Activated naive CD4-positive, alpha-beta T cell treated with anti-CD3 and anti-CD28 coated beads for 36 hours (primary cell): ENCODE results near the gene PIP5KL1. TPM values are rescaled to one million over a fixed set of nuclear protein-coding genes. Genes with fewer than 3 reads are reported as not detected.
"Not testable (repeated sequence)": the region's sequence is repeated elsewhere in the genome, so short reads cannot be mapped to it uniquely, and the experiment has no call there.

Source experiments
- CTCF ChIA-PET: fragments of 350-600 bp; sonication (Branson Sonifier 250); formaldehyde crosslinking; loops from one replicate; lab custom pipeline; 2021; ENCODE audit warnings: antibody characterized with exemption; lab: Charles Lee
- DNase-seq: peaks from one replicate; pipeline ENCODE4 v3.0.0-alpha.2; 2020
- H3K27ac Mint-ChIP-seq: one replicate; pipeline ENCODE4 v1.8.0; 2021; ENCODE audit warnings: mild to moderate bottlenecking, mixed read lengths
- H3K27me3 Mint-ChIP-seq: one replicate; pipeline ENCODE4 v1.8.0; 2021; ENCODE audit warnings: low read depth, mixed read lengths
- H3K36me3 Mint-ChIP-seq: one replicate; pipeline ENCODE4 v1.8.0; 2021; ENCODE audit warnings: low read depth, mixed read lengths
- H3K4me1 Mint-ChIP-seq: one replicate; pipeline ENCODE4 v1.8.0; 2021; ENCODE audit warnings: low read depth, mixed read lengths
- H3K4me3 Mint-ChIP-seq: one replicate; pipeline ENCODE4 v1.8.0; 2021; ENCODE audit warnings: mild to moderate bottlenecking, moderate library complexity, mixed read lengths
- H3K9me3 Mint-ChIP-seq: one replicate; pipeline ENCODE4 v1.8.0; 2021; ENCODE audit warnings: mixed read lengths
- intact Hi-C: fragments of 100-400 bp; cut with micrococcal nuclease; formaldehyde crosslinking; loops from one replicate; pipeline ENCODE4 v1.15.1; 2023
- total RNA-seq, 2 experiments: library from RNA; stranded (reverse); gene quantifications; one replicate each; pipeline ENCODE4 v1.2.3, GENCODE V29; 2021

The PIP5KL1 gene
- total RNA-seq, 2 experiments from 2014 or later: 1.1 to 1.8 TPM

- Mint-ChIP-seq H3K27ac (no peak overlapping the region), H3K27me3 (no peaks in the 10 kb centered on the region), H3K4me3 (no peak overlapping the region), H3K9me3 (peaks cover 4% of the 10 kb centered on the region), H3K4me1 (peaks cover 11% of the 10 kb centered on the region), H3K36me3 (peaks cover 51% of the 10 kb centered on the region)
- CTCF ChIA-PET: interaction anchor here (1.5 kb wide), 1 partner anchor 23 kb away, joined by 4 read pairs; no protein-coding TSS in a partner anchor
- no peak for DNase-seq
- intact Hi-C loops: no loop called here
These were observed 37.7 kb downstream of the PIP5KL1 start for GRCh38 chr9:127892831-127893230.

- Mint-ChIP-seq H3K27ac (no peak overlapping the region), H3K36me3 (peaks cover 43% of the 10 kb centered on the region), H3K4me3 (no peak overlapping the region), H3K9me3 (peaks cover 4% of the 10 kb centered on the region), H3K4me1 (peaks cover 5% of the 10 kb centered on the region), H3K27me3 (no peaks in the 10 kb centered on the region)
- intact Hi-C loops: no loop called here
- no peak for DNase-seq
- CTCF ChIA-PET: interaction anchor here (0.8 to 1.5 kb wide), 4 partner anchors 20 to 33 kb away, joined by 3 to 6 read pairs (median 4); no protein-coding TSS in a partner anchor
These were observed 40.5 kb downstream of the PIP5KL1 start for GRCh38 chr9:127890053-127890452.

GRCh38 chr9:127887792-127888191 lies 42.8 kb downstream of the PIP5KL1 start:
- no peaks in the 10 kb centered on the region for H3K9me3 Mint-ChIP-seq
- intact Hi-C loops: no loop called here
- no peak for DNase-seq
- CTCF ChIA-PET: interaction anchor here (1.6 kb wide), 1 partner anchor 18 kb away, joined by 4 read pairs; no protein-coding TSS in a partner anchor
- no peaks in the 10 kb centered on the region for H3K27me3 Mint-ChIP-seq
- peaks cover 2% of the 10 kb centered on the region for H3K4me1 Mint-ChIP-seq
- H3K36me3 Mint-ChIP-seq: peaks cover 23% of the 10 kb centered on the region
- H3K27ac Mint-ChIP-seq: no peak overlapping the region
- H3K4me3 Mint-ChIP-seq: no peak overlapping the region

GRCh38 chr9:127886401-127886972 lies 44.1 kb downstream of the PIP5KL1 start:
- Mint-ChIP-seq H3K4me1 (no peaks in the 10 kb centered on the region), H3K9me3 (no peaks in the 10 kb centered on the region), H3K27me3 (no peaks in the 10 kb centered on the region), H3K4me3 (no peak overlapping the region), H3K27ac (no peak overlapping the region), H3K36me3 (peaks cover 18% of the 10 kb centered on the region)
- CTCF ChIA-PET: interaction anchor here (1.6 kb wide), 1 partner anchor 17 kb away, joined by 4 read pairs; no protein-coding TSS in a partner anchor
- intact Hi-C loops: no loop called here
- no peak for DNase-seq

GRCh38 chr9:127885508-127886281 lies 44.9 kb downstream of the PIP5KL1 start:
- Mint-ChIP-seq H3K4me1 (no peaks in the 10 kb centered on the region), H3K4me3 (no peak overlapping the region)
- CTCF ChIA-PET: interaction anchor here (0.6 to 0.9 kb wide), 3 partner anchors 16 to 555 kb away, joined by 3 to 5 read pairs (median 4); no protein-coding TSS in a partner anchor

GRCh38 chr9:127884976-127885490 lies 45.5 kb downstream of the PIP5KL1 start:
- intact Hi-C loops: loop anchor here (5.0 kb wide), 1 partner anchor 32 kb away; the partner anchor contains the start of gene ST6GALNAC4
- peaks cover 15% of the 10 kb centered on the region for H3K36me3 Mint-ChIP-seq

More at GRCh38 chr9:127885508-127886281, 44.9 kb downstream of the PIP5KL1 start:
- intact Hi-C loops: no loop called here
- peaks cover 18% of the 10 kb centered on the region for H3K36me3 Mint-ChIP-seq
- no peak overlapping the region for H3K27ac Mint-ChIP-seq
- H3K27me3 Mint-ChIP-seq: no peaks in the 10 kb centered on the region
- H3K9me3 Mint-ChIP-seq: no peaks in the 10 kb centered on the region
- DNase-seq: no peak

GRCh38 chr9:127884427-127884911 lies 46.1 kb downstream of the PIP5KL1 start:
- Mint-ChIP-seq H3K27me3 (no peaks in the 10 kb centered on the region), H3K36me3 (peaks cover 15% of the 10 kb centered on the region), H3K27ac (no peak overlapping the region), H3K4me1 (no peaks in the 10 kb centered on the region), H3K4me3 (no peak overlapping the region), H3K9me3 (no peaks in the 10 kb centered on the region)
- DNase-seq: no peak
- intact Hi-C loops: loop anchor here (5.0 kb wide), 1 partner anchor 33 kb away; the partner anchor contains the start of gene ST6GALNAC4
- CTCF ChIA-PET: interaction anchor here (1.0 kb wide), 1 partner anchor 37 kb away, joined by 4 read pairs; no protein-coding TSS in a partner anchor

More at GRCh38 chr9:127884976-127885490, 45.5 kb downstream of the PIP5KL1 start:
- Mint-ChIP-seq H3K27ac (no peak overlapping the region), H3K9me3 (no peaks in the 10 kb centered on the region), H3K4me3 (no peak overlapping the region), H3K27me3 (no peaks in the 10 kb centered on the region), H3K4me1 (no peaks in the 10 kb centered on the region)
- CTCF ChIA-PET: interaction anchor here (0.7 to 1.0 kb wide), 3 partner anchors 15 to 38 kb away, joined by 3 to 5 read pairs (median 4); no protein-coding TSS in a partner anchor
- DNase-seq: no peak

- Mint-ChIP-seq H3K36me3 (peaks cover 15% of the 10 kb centered on the region), H3K27ac (no peak overlapping the region), H3K4me1 (no peaks in the 10 kb centered on the region), H3K4me3 (no peak overlapping the region), H3K27me3 (no peaks in the 10 kb centered on the region), H3K9me3 (no peaks in the 10 kb centered on the region)
- intact Hi-C loops: loop anchor here (5.0 kb wide), 1 partner anchor 33 kb away; the partner anchor contains the start of gene ST6GALNAC4
- DNase-seq: no peak
- CTCF ChIA-PET: no interaction called here
These were observed 46.6 kb downstream of the PIP5KL1 start for GRCh38 chr9:127883959-127884358.

- CTCF ChIA-PET: interaction anchor here (0.6 to 2.9 kb wide), 2 partner anchors 12 to 40 kb away, joined by 4 to 12 read pairs; no protein-coding TSS in a partner anchor
- intact Hi-C loops: loop anchor here (5.0 kb wide), 1 partner anchor 36 kb away; the partner anchor contains the start of gene ST6GALNAC4
- not testable (repeated sequence) for H3K36me3 Mint-ChIP-seq, H3K27me3 Mint-ChIP-seq, H3K27ac Mint-ChIP-seq, H3K4me3 Mint-ChIP-seq, H3K9me3 Mint-ChIP-seq, H3K4me1 Mint-ChIP-seq, DNase-seq
These were observed 48.9 kb downstream of the PIP5KL1 start for GRCh38 chr9:127881715-127882114.

DNA sequence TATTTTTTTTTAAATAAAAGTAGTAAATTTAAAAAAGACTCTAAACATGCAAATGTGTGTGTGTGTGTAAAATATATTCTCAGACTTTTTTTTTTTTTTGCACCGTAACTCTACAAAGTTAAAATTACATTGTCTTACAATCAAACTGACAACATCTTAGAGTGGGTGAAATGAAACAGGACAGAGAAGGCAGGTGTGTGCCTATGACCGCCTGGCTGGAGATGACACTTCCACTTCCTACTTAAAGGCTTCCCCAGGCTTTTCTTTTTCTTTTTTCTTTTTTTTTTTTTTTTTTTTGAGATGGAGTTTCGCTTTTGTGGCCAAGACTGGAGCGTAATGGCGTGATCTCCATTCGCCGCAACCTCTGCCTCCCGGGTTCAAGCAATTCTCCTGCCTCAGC lies 50.4 kb downstream of the PIP5KL1 start:
- Mint-ChIP-seq H3K4me3 (no peak overlapping the region), H3K36me3 (peaks cover 3% of the 10 kb centered on the region), H3K4me1 (peaks cover 6% of the 10 kb centered on the region), H3K9me3 (no peaks in the 10 kb centered on the region), H3K27ac (no peak overlapping the region), H3K27me3 (peaks cover 4% of the 10 kb centered on the region)
- DNase-seq: no peak
- CTCF ChIA-PET: no interaction called here
- intact Hi-C loops: loop anchor here (5.0 kb wide), 1 partner anchor 37 kb away; the partner anchor contains the start of gene ST6GALNAC4

DNA sequence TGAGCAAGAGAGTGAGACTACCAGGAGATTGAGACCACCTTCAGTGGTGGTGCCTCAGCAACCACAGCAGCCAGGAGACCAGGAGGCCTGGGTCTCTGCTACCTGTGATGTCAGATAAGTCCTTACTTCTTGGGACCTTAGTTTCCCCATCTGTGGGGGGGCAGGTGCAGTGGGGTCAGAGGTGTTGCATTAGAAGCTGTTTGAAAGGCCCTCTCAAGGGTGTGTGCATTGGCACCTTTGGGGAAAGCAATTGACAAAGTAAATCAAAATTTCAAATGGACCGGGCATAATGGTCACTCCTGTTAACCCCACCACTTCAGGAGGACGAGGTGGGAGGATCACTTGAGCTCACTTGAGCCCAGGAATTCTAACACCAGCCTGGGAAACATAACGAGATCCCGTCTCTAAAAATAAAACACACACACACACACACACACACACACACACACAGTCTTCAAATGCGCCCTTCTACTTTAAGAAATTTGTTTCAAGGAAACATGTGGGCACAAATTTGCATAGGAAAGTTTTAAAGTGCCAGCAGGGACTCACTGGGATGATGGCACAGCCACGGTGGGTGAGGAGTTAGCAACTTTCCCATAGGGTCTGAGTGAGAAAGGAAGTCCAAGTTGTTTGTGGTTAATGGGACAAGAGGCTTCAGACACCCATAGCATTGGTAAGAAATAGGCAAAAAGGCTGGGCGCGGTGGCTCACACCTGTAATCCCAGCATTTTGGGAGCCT lies 51.8 kb downstream of the PIP5KL1 start:
- Mint-ChIP-seq H3K4me3 (no peak overlapping the region), H3K36me3 (peaks cover under 1% of the 10 kb centered on the region), H3K27me3 (peaks cover 4% of the 10 kb centered on the region), H3K4me1 (peaks cover 6% of the 10 kb centered on the region), H3K9me3 (no peaks in the 10 kb centered on the region), H3K27ac (no peak overlapping the region)
- CTCF ChIA-PET: no interaction called here
- no peak for DNase-seq
- intact Hi-C loops: no loop called here
